ENCODE results near the gene RPP40. TPM values are rescaled to one million over a fixed set of nuclear protein-coding genes. Genes with fewer than 3 reads are reported as not detected.

Gene RPP40
- total RNA-seq, 1 donor from 2014 or later: 4.2 TPM

DNA sequence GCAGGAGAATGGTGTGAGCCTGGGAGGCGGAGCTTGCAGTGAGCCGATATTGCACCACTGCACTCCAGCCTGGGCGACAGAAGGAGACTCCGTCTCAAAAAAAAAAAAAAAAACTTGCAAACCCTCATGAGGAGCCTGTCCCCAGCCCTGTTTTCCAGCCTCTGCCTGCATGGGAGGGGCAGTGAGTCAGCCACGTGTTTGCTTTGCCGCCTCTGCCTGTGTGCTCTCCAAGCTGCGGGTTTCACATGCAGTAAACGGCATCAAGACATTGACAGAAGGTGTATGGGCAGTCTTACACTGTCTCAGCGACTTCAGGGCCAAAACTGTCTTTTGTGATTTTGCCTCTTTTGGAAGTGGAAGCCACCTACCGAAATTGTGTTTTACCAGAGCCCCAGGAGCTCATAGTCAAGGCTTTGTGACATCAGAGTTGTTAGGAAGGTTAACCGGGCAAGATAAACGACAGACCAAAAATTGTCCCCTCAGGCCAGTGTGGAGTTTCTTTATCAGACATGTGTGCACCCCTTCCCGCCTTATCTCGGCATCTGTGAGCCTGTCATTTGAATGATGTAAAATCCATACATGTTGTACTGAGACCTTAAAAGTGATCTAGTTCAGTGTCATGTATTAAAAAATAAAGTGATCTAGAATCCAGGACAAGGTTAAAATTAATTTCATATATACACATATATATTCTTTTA is 52.9 kb downstream of the RPP40 start:
- intact Hi-C loops (cut with DNase I): no loop called here
- no peak for ATAC-seq
- DNase-seq (ENCODE audit: missing footprints): no peak

DNA sequence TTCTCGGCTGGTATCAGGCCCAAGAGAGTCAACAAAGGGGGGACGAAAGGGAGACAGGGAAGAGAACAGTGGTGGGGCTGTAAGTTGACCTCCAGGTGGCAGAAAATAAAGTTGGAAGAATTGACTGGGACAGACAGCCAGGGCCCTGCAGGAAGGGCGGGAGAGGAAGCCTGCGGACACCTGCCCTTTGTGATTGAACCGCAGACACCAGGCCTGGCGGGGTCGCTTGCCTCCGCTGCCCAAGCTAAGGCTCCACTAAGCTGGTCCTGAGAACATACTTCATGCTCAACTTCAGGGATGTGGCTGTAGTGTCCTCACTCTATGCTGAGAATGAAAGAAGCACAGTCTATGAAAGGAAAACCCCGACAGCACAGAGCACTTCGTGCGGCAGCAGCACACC is 53.8 kb downstream of the RPP40 start:
- DNase-seq (ENCODE audit: missing footprints) (no peak), ATAC-seq (no peak)
- intact Hi-C loops (cut with DNase I): no loop called here

DNA sequence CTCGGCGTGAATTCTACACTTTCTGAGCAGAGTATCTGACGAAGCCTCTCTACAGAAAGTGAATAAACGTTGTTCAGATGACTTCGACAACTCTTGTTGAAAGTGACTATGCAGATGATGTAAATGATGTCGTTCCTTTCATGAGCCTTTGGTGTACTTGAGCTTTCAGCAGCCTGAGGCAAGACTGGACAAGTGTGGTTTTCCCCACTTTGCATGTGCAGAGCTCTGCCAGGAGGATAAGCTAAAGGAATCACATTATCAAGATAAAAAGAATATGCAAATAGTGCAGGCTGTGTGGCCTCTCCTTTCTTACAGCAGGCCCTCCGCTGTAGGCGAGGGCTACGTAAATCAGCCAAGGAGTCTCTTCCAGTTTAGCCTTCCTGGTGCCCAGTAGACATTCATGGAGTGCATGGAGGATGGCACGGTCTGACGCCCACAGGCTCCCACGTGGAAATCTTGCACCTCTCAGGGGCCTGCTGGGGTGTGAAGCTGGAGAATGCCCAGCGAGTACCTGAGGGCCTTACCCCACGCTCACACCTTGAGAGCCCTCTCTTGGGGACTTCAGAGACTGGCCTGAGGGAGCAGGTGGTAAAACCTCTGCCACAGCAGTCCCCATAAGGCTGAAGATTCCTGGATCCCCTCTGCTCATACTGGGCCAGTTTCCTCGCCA is 54.9 kb downstream of the RPP40 start:
- DNase-seq (ENCODE audit: missing footprints) (no peak), ATAC-seq (no peak)

DNA sequence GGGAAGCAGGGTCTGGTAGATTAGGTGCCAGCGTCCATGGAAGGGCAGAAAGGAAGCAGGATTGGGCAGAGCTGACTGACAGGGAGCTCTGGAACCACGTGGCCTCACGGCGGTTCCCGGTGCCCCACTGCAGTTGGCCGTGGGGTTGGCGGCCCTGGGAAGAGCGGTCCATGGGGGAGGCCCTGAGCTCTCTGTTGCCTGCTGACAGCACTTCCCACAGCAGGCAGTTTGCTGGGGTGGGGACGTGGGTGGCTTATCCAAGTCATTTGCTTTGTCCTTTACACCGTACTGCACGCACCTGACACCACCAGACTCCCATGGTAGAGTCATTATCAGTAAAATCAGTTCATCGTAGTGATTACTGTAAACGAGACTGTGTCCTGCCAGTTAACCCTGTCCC is 56.1 kb downstream of the RPP40 start:
- intact Hi-C loops (cut with DNase I): no loop called here
- DNase-seq (ENCODE audit: missing footprints) (no peak), ATAC-seq (no peak)

More for the DNA sequence above, 54.9 kb downstream of the RPP40 start:
- intact Hi-C loops (cut with DNase I): no loop called here

DNA sequence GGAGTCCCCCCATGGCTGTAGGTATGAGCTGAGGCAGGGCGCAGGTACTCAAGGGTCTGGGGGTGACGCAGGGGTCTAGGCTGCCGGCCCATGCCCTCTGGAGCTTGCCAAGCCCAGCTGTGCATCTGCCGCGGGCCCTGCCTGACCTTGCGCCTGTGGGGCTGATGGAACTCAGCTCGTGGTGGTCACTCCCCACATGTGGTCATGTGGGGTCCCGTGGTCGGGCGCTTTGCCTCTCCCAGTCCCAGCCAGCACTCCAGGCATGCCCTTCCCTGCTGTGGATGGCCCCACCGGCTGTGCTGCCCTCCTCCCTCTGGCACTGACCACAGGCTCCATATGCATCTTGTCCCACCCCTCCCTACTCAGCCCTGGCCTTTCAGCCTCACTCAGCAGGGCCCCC is 57.3 kb downstream of the RPP40 start:
- intact Hi-C loops (cut with DNase I): no loop called here
- no peak for DNase-seq (ENCODE audit: missing footprints)
- ATAC-seq: no peak

Other genes with a start within 250 kb of the RPP40 start
- 32.1 TPM for gene CDYL, start 227.6 kb downstream of the RPP40 start, total RNA-seq
- 13.1 TPM for gene PPP1R3G, start 81.3 kb upstream of the RPP40 start, total RNA-seq

Data from Right ventricle myocardium inferior (tissue), 1 donor.